Measurements from ENCODE around the gene MPC1. TPM values are rescaled to one million over a fixed set of nuclear protein-coding genes. Genes with fewer than 3 reads are reported as not detected.

The MPC1 gene
- total RNA-seq, 1 donor from 2014 or later: 32.0 TPM

GRCh38 chr6:166417285-166417691 is 34.5 kb upstream of the MPC1 start:
- H3K27ac Mint-ChIP-seq (ENCODE audit: unreplicated experiment): no peak overlapping the region
- H3K4me3 Mint-ChIP-seq: no peak overlapping the region
- peaks cover 12% of the 10 kb centered on the region for H3K9me3 Mint-ChIP-seq
- no peaks in the 10 kb centered on the region for H3K27me3 Mint-ChIP-seq (ENCODE audit: low read depth)
- H3K4me1 Mint-ChIP-seq: peaks cover 5% of the 10 kb centered on the region
- peaks cover 30% of the 10 kb centered on the region for H3K36me3 Mint-ChIP-seq (ENCODE audit: low read depth)
- DNase-seq (ENCODE audit: low read depth, low spot score): no peak
- no peak for TF ChIP-seq CTCF (conservative IDR thresholded peaks at IDR 0.05)

- Mint-ChIP-seq H3K36me3 (ENCODE audit: low read depth) (peaks cover 30% of the 10 kb centered on the region), H3K27me3 (ENCODE audit: low read depth) (no peaks in the 10 kb centered on the region), H3K4me1 (peaks cover 5% of the 10 kb centered on the region)
Observed at GRCh38 chr6:166415833-166416347, 33.1 kb upstream of the MPC1 start.

GRCh38 chr6:166415306-166415705 is 32.6 kb upstream of the MPC1 start:
- Mint-ChIP-seq H3K4me3 (no peak overlapping the region), H3K27me3 (ENCODE audit: low read depth) (no peaks in the 10 kb centered on the region), H3K27ac (ENCODE audit: unreplicated experiment) (no peak overlapping the region), H3K36me3 (ENCODE audit: low read depth) (peaks cover 30% of the 10 kb centered on the region), H3K9me3 (peaks cover 12% of the 10 kb centered on the region), H3K4me1 (peaks cover 2% of the 10 kb centered on the region)
- no peak for DNase-seq (ENCODE audit: low read depth, low spot score)
- no peak for TF ChIP-seq CTCF (conservative IDR thresholded peaks at IDR 0.05)

More at GRCh38 chr6:166415833-166416347, 33.1 kb upstream of the MPC1 start:
- peaks cover 12% of the 10 kb centered on the region for H3K9me3 Mint-ChIP-seq
- no peak overlapping the region for H3K4me3 Mint-ChIP-seq
- H3K27ac Mint-ChIP-seq (ENCODE audit: unreplicated experiment): no peak overlapping the region
- no peak for DNase-seq (ENCODE audit: low read depth, low spot score)
- no peak for TF ChIP-seq CTCF (conservative IDR thresholded peaks at IDR 0.05)

- TF ChIP-seq CTCF (conservative IDR thresholded peaks at IDR 0.05): no peak
- Mint-ChIP-seq H3K4me3 (no peak overlapping the region), H3K27ac (ENCODE audit: unreplicated experiment) (no peak overlapping the region), H3K27me3 (ENCODE audit: low read depth) (no peaks in the 10 kb centered on the region), H3K36me3 (ENCODE audit: low read depth) (peaks cover 27% of the 10 kb centered on the region), H3K4me1 (no peaks in the 10 kb centered on the region), H3K9me3 (peaks cover 12% of the 10 kb centered on the region)
- no peak for DNase-seq (ENCODE audit: low read depth, low spot score)
Observed at GRCh38 chr6:166413491-166413951, 30.8 kb upstream of the MPC1 start.

GRCh38 chr6:166412911-166413384 is 30.2 kb upstream of the MPC1 start:
- H3K27me3 Mint-ChIP-seq (ENCODE audit: low read depth): no peaks in the 10 kb centered on the region
- H3K4me1 Mint-ChIP-seq: no peaks in the 10 kb centered on the region
- H3K36me3 Mint-ChIP-seq (ENCODE audit: low read depth): peaks cover 24% of the 10 kb centered on the region
- H3K9me3 Mint-ChIP-seq: peaks cover 12% of the 10 kb centered on the region
- no peak overlapping the region for H3K27ac Mint-ChIP-seq (ENCODE audit: unreplicated experiment)
- DNase-seq (ENCODE audit: low read depth, low spot score): no peak
- no peak for TF ChIP-seq CTCF (conservative IDR thresholded peaks at IDR 0.05)
- H3K4me3 Mint-ChIP-seq: no peak overlapping the region
